Measurements from ENCODE around the gene RTN1.

DNA sequence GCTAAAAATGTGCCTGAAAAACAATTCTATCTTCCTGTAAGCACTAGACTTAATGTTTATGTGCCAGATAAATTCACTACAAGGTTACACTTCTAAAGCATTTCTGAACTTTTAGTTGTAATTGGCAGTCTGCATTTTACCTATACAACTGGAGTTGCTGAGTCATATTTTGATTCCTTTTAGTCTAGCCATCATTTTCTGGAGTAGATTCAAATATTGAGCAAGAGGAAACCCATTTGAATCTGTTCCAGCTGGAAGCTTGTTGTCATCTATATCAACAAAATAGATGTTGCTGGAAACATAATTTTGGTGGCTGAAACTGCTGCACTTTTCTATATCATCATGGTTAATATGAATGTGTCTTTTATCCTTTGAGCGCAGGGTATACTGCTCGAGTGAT, 171.8 kb downstream of the RTN1 start:
- TF ChIP-seq, protein P1, sequence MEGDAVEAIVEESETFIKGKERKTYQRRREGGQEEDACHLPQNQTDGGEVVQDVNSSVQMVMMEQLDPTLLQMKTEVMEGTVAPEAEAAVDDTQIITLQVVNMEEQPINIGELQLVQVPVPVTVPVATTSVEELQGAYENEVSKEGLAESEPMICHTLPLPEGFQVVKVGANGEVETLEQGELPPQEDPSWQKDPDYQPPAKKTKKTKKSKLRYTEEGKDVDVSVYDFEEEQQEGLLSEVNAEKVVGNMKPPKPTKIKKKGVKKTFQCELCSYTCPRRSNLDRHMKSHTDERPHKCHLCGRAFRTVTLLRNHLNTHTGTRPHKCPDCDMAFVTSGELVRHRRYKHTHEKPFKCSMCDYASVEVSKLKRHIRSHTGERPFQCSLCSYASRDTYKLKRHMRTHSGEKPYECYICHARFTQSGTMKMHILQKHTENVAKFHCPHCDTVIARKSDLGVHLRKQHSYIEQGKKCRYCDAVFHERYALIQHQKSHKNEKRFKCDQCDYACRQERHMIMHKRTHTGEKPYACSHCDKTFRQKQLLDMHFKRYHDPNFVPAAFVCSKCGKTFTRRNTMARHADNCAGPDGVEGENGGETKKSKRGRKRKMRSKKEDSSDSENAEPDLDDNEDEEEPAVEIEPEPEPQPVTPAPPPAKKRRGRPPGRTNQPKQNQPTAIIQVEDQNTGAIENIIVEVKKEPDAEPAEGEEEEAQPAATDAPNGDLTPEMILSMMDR (IDR thresholded peaks at IDR 0.05) = no peak
- no peak for TF ChIP-seq POLR2A (IDR thresholded peaks at IDR 0.05)
- no peak for TF ChIP-seq EP300 (IDR thresholded peaks at IDR 0.05)
